WTC11 (cell line): ENCODE data around the gene DNM1L. TPM values are rescaled to one million over a fixed set of nuclear protein-coding genes. Genes with fewer than 3 reads are reported as not detected.
A peak's percentile ranks its signal among the peaks of the same experiment; 100 is the strongest.

ENCODE experiments used
- ATF2 ChIP-seq: sonication (generic); formaldehyde crosslinking; IDR thresholded peaks from 2 replicates; pipeline ENCODE4 v1.8.1; 2022; ENCODE audit warnings: low read depth, missing genetic modification reagents, borderline replicate concordance
- ATF3 ChIP-seq: sonication (generic); formaldehyde crosslinking; conservative IDR thresholded peaks from 2 replicates; pipeline ENCODE4 v1.8.1; 2022; ENCODE audit warnings: mild to moderate bottlenecking, missing genetic modification reagents
- CREB1 ChIP-seq: sonication (generic); formaldehyde crosslinking; IDR thresholded peaks from 2 replicates; pipeline ENCODE4 v1.8.0; 2023; ENCODE audit warnings: mild to moderate bottlenecking, missing genetic modification reagents
- ELF4 ChIP-seq: sonication (generic); formaldehyde crosslinking; IDR thresholded peaks from 2 replicates; pipeline ENCODE4 v1.8.1; 2022; ENCODE audit warnings: low read depth, mild to moderate bottlenecking, moderate library complexity, missing genetic modification reagents
- FOXP4 ChIP-seq: sonication (generic); formaldehyde crosslinking; IDR thresholded peaks from 2 replicates; pipeline ENCODE4 v1.8.0; 2022; ENCODE audit warnings: mild to moderate bottlenecking, missing genetic modification reagents
- GRHL2 ChIP-seq: fragments of 250-450 bp; sonication (Bioruptor Pico); IDR thresholded peaks from 2 replicates; pipeline ENCODE4 v1.8.0; 2022; ENCODE audit warnings: mild to moderate bottlenecking, moderate library complexity; ENCODE audit not compliant: insufficient replicate concordance, severe bottlenecking
- IRF2 ChIP-seq: sonication (generic); formaldehyde crosslinking; IDR thresholded peaks from 2 replicates; pipeline ENCODE4 v1.8.0; 2022; ENCODE audit warnings: low read depth, missing genetic modification reagents, borderline replicate concordance
- KAT7 ChIP-seq: sonication (generic); formaldehyde crosslinking; IDR thresholded peaks from 2 replicates; pipeline ENCODE4 v1.8.1; 2023; ENCODE audit warnings: missing genetic modification reagents, mild to moderate bottlenecking, borderline replicate concordance
- MYBL2 ChIP-seq: sonication (generic); formaldehyde crosslinking; IDR thresholded peaks from 2 replicates; pipeline ENCODE4 v1.8.1; 2023; ENCODE audit warnings: mild to moderate bottlenecking, moderate library complexity, missing genetic modification reagents
- NFYB ChIP-seq: sonication (generic); formaldehyde crosslinking; conservative IDR thresholded peaks from 2 replicates; pipeline ENCODE4 v1.8.0; 2022; ENCODE audit warnings: low read depth, missing genetic modification reagents
- NR1H2 ChIP-seq: sonication (generic); formaldehyde crosslinking; IDR thresholded peaks from 2 replicates; pipeline ENCODE4 v1.9.0; 2021; ENCODE audit warnings: mild to moderate bottlenecking, moderate library complexity, missing genetic modification reagents
- NR2C2 ChIP-seq: sonication (generic); formaldehyde crosslinking; IDR thresholded peaks from 2 replicates; pipeline ENCODE4 v1.8.0; 2022; ENCODE audit warnings: mild to moderate bottlenecking, missing genetic modification reagents
- NR3C1 ChIP-seq: sonication (generic); formaldehyde crosslinking; conservative IDR thresholded peaks from 2 replicates; pipeline ENCODE4 v1.8.1; 2023; ENCODE audit warnings: low read depth, mild to moderate bottlenecking, missing genetic modification reagents
- OVOL2 ChIP-seq: fragments of 250-450 bp; sonication (Bioruptor Pico); IDR thresholded peaks from 2 replicates; pipeline ENCODE4 v1.9.0; 2021; ENCODE audit warnings: mild to moderate bottlenecking, borderline replicate concordance
- RELA ChIP-seq: sonication (generic); formaldehyde crosslinking; IDR thresholded peaks from 2 replicates; pipeline ENCODE4 v1.8.1; 2022; ENCODE audit warnings: missing genetic modification reagents, mild to moderate bottlenecking, borderline replicate concordance
- RORB ChIP-seq: fragments of 250-450 bp; sonication (Bioruptor Pico); IDR thresholded peaks from 2 replicates; pipeline ENCODE4 v1.9.0; 2021; ENCODE audit warnings: mild to moderate bottlenecking
- SOX15 ChIP-seq: fragments of 250-450 bp; sonication (Bioruptor Pico); IDR thresholded peaks from 2 replicates; pipeline ENCODE4 v1.9.0; 2021; ENCODE audit warnings: mild to moderate bottlenecking
- TEAD1 ChIP-seq: sonication (generic); formaldehyde crosslinking; IDR thresholded peaks from 2 replicates; pipeline ENCODE4 v1.8.0; 2022; ENCODE audit warnings: mild to moderate bottlenecking, missing genetic modification reagents
- TEAD4 ChIP-seq: sonication (generic); formaldehyde crosslinking; IDR thresholded peaks from 2 replicates; pipeline ENCODE4 v1.8.0; 2022; ENCODE audit warnings: mild to moderate bottlenecking, missing genetic modification reagents
- TP53 ChIP-seq: sonication (generic); formaldehyde crosslinking; IDR thresholded peaks from 2 replicates; pipeline ENCODE4 v1.8.1; 2023; ENCODE audit warnings: mild to moderate bottlenecking, missing genetic modification reagents
- USF1 ChIP-seq: sonication (generic); formaldehyde crosslinking; IDR thresholded peaks from 2 replicates; pipeline ENCODE4 v1.8.0; 2022; ENCODE audit warnings: mild to moderate bottlenecking, missing genetic modification reagents
- ZBTB21 ChIP-seq: sonication (generic); formaldehyde crosslinking; IDR thresholded peaks from 2 replicates; pipeline ENCODE4 v1.8.1; 2023; ENCODE audit warnings: mild to moderate bottlenecking, missing genetic modification reagents, borderline replicate concordance
- ZNF232 ChIP-seq: sonication (generic); formaldehyde crosslinking; IDR thresholded peaks from 2 replicates; pipeline ENCODE4 v1.8.0; 2022; ENCODE audit warnings: mild to moderate bottlenecking, missing genetic modification reagents
- ZNF263 ChIP-seq: sonication (generic); formaldehyde crosslinking; IDR thresholded peaks from 2 replicates; pipeline ENCODE4 v1.8.1; 2022; ENCODE audit warnings: low read depth, mild to moderate bottlenecking, moderate library complexity, missing genetic modification reagents
- total RNA-seq: library from RNA; stranded (reverse); gene quantifications from 3 replicates; pipeline ENCODE4 v1.2.3, GENCODE V29; 2021
- TF ChIP-seq, protein P1 (sequence below): fragments of 250-450 bp; sonication (Bioruptor Pico); IDR thresholded peaks from 2 replicates; pipeline ENCODE4 v1.9.0; 2021; ENCODE audit warnings: moderate library complexity, mild to moderate bottlenecking, inconsistent platforms, borderline replicate concordance
- TF ChIP-seq, protein P2 (sequence below): sonication (generic); formaldehyde crosslinking; IDR thresholded peaks from 2 replicates; pipeline ENCODE4 v1.8.1; 2022; ENCODE audit warnings: mild to moderate bottlenecking, missing genetic modification reagents, moderate library complexity, borderline replicate concordance
- TF ChIP-seq, protein P3 (sequence below): sonication (generic); formaldehyde crosslinking; IDR thresholded peaks from 2 replicates; pipeline ENCODE4 v1.8.1; 2023; ENCODE audit warnings: mild to moderate bottlenecking, missing genetic modification reagents
- TF ChIP-seq, protein P4 (sequence below): sonication (generic); formaldehyde crosslinking; IDR thresholded peaks from 2 replicates; pipeline ENCODE4 v1.8.1; 2022; ENCODE audit warnings: missing genetic modification reagents, borderline replicate concordance
- TF ChIP-seq, protein P5 (sequence below): sonication (generic); formaldehyde crosslinking; IDR thresholded peaks from 2 replicates; pipeline ENCODE4 v1.8.0; 2023; ENCODE audit warnings: missing genetic modification reagents

DNM1L gene
- total RNA-seq, 1 experiment from 2014 or later = 74.3 TPM

- peak; percentile 89; the same call in 1 of the 2 replicates for TF ChIP-seq RELA
- TF ChIP-seq ZNF263 (CRISPR knock-in tag) = no peak
- no peak for TF ChIP-seq ATF2
- TF ChIP-seq, protein P1, sequence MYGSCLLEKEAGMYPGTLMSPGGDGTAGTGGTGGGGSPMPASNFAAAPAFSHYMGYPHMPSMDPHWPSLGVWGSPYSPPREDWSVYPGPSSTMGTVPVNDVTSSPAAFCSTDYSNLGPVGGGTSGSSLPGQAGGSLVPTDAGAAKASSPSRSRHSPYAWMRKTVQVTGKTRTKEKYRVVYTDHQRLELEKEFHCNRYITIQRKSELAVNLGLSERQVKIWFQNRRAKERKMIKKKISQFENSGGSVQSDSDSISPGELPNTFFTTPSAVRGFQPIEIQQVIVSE (CRISPR knock-in tag) = no peak
- no peak for TF ChIP-seq MYBL2 (CRISPR knock-in tag)
- peak; percentile 35 for TF ChIP-seq USF1 (CRISPR knock-in tag)
- no peak for TF ChIP-seq GRHL2 (CRISPR knock-in tag)
- no peak for TF ChIP-seq CREB1 (CRISPR knock-in tag)
- TF ChIP-seq NR3C1 (CRISPR knock-in tag) = no peak
- no peak for TF ChIP-seq ATF3
- TF ChIP-seq TP53 (CRISPR knock-in tag) = peak; percentile 40; the same call in 1 of the 2 replicates
- TF ChIP-seq ZNF232 (CRISPR knock-in tag) = no peak; the same call in 1 of the 2 replicates
- peak; percentile 88; the same call in 1 of the 2 replicates for TF ChIP-seq KAT7 (CRISPR knock-in tag)
- TF ChIP-seq ZBTB21 (CRISPR knock-in tag) = no peak
- no peak for TF ChIP-seq NR2C2 (CRISPR knock-in tag)
- TF ChIP-seq, protein P2, sequence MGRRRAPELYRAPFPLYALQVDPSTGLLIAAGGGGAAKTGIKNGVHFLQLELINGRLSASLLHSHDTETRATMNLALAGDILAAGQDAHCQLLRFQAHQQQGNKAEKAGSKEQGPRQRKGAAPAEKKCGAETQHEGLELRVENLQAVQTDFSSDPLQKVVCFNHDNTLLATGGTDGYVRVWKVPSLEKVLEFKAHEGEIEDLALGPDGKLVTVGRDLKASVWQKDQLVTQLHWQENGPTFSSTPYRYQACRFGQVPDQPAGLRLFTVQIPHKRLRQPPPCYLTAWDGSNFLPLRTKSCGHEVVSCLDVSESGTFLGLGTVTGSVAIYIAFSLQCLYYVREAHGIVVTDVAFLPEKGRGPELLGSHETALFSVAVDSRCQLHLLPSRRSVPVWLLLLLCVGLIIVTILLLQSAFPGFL (CRISPR knock-in tag) = no peak
- TF ChIP-seq IRF2 (CRISPR knock-in tag) = no peak
- TF ChIP-seq FOXP4 (CRISPR knock-in tag) = peak; percentile 25; the same call in 1 of the 2 replicates
- TF ChIP-seq, protein P3, sequence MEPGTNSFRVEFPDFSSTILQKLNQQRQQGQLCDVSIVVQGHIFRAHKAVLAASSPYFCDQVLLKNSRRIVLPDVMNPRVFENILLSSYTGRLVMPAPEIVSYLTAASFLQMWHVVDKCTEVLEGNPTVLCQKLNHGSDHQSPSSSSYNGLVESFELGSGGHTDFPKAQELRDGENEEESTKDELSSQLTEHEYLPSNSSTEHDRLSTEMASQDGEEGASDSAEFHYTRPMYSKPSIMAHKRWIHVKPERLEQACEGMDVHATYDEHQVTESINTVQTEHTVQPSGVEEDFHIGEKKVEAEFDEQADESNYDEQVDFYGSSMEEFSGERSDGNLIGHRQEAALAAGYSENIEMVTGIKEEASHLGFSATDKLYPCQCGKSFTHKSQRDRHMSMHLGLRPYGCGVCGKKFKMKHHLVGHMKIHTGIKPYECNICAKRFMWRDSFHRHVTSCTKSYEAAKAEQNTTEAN (CRISPR knock-in tag) = peak; percentile 84
- TF ChIP-seq TEAD4 = peak; percentile 42; the same call in 1 of the 2 replicates
- TF ChIP-seq SOX15 (CRISPR knock-in tag) = no peak
- TF ChIP-seq, protein P4, sequence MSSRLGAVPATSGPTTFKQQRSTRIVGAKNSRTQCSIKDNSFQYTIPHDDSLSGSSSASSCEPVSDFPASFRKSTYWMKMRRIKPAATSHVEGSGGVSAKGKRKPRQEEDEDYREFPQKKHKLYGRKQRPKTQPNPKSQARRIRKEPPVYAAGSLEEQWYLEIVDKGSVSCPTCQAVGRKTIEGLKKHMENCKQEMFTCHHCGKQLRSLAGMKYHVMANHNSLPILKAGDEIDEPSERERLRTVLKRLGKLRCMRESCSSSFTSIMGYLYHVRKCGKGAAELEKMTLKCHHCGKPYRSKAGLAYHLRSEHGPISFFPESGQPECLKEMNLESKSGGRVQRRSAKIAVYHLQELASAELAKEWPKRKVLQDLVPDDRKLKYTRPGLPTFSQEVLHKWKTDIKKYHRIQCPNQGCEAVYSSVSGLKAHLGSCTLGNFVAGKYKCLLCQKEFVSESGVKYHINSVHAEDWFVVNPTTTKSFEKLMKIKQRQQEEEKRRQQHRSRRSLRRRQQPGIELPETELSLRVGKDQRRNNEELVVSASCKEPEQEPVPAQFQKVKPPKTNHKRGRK (CRISPR knock-in tag) = no peak
- no peak for TF ChIP-seq RORB (CRISPR knock-in tag)
- TF ChIP-seq NR1H2 = no peak
- TF ChIP-seq OVOL2 = no peak
- peak; percentile 84; the same call in 1 of the 2 replicates for TF ChIP-seq ELF4
- no peak for TF ChIP-seq NFYB (CRISPR knock-in tag)
- TF ChIP-seq TEAD1 (CRISPR knock-in tag) = 0 out of 2 replicates have a peak, but pooled peaks have one; percentile 39
- TF ChIP-seq, protein P5, sequence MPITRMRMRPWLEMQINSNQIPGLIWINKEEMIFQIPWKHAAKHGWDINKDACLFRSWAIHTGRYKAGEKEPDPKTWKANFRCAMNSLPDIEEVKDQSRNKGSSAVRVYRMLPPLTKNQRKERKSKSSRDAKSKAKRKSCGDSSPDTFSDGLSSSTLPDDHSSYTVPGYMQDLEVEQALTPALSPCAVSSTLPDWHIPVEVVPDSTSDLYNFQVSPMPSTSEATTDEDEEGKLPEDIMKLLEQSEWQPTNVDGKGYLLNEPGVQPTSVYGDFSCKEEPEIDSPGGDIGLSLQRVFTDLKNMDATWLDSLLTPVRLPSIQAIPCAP (CRISPR knock-in tag) = no peak
Observed at GRCh38 chr12:32679091-32679919, at the start of gene DNM1L (continued).
